Measurements from ENCODE around the gene TMPRSS11E. TPM values are rescaled to one million over a fixed set of nuclear protein-coding genes. Genes with fewer than 3 reads are reported as not detected.

Gene TMPRSS11E
- total and polyA plus RNA-seq, 2 donors (not counting 1 experiment from before 2014, with no cell fraction given): not detected

DNA sequence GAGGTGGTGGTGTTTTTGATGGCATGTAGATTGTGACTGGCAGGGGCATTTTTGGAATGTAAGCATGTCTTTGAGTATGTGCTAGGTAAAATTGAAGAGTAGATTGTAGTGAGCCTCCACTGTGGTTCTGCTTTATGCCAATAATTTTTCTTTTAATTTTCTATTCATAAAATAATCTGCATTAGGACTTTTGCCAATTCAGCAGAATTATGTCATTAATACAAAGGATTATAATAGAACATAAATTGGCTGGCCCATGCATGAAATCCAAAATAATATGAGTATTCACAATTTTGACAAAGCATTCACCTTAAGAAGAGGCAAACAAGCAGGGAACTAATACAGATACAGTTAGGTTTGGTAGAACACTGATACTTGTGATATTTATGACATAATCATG, 14.9 kb upstream of the TMPRSS11E start:
- H3K4me2 ChIP-seq (ENCODE audit: extremely low read depth, insufficient read depth, low read length): no peak overlapping the region
- H4K20me1 ChIP-seq (ENCODE audit: control insufficient read depth, extremely low read depth, insufficient read depth, low read length): no peaks in the 10 kb centered on the region
- no peaks in the 10 kb centered on the region for H3K9me3 ChIP-seq (ENCODE audit: control insufficient read depth, insufficient read depth, low read depth, low read length)
- H3K4me3 ChIP-seq (replicated peaks in 1 of 4; ENCODE audit: control extremely low read depth in 1 of 4, insufficient read depth in 1 of 4, low read depth in 3 of 4, low read length in 4 of 4): no peak overlapping the region
- no peak overlapping the region for H3K27ac ChIP-seq (ENCODE audit: insufficient read depth, low read length)
- H2AFZ ChIP-seq (ENCODE audit: low read length): no peak overlapping the region
- no peaks in the 10 kb centered on the region for H3K79me2 ChIP-seq (ENCODE audit: control insufficient read depth, insufficient read depth, low read length)
- H3K27me3 ChIP-seq (ENCODE audit: control insufficient read depth, insufficient read depth, low read length): no peaks in the 10 kb centered on the region
- no peaks in the 10 kb centered on the region for H3K36me3 ChIP-seq (ENCODE audit: control insufficient read depth, insufficient read depth, low read length)
- no peak for DNase-seq (ENCODE audit: low read depth in 2 of 2)
- H3K9ac ChIP-seq (ENCODE audit: insufficient read depth, low read length): no peak overlapping the region
- no peak for TF ChIP-seq EZH2 (IDR thresholded peaks at IDR 0.05; ENCODE audit: low read length, missing control alignments)
- TF ChIP-seq, protein P1, sequence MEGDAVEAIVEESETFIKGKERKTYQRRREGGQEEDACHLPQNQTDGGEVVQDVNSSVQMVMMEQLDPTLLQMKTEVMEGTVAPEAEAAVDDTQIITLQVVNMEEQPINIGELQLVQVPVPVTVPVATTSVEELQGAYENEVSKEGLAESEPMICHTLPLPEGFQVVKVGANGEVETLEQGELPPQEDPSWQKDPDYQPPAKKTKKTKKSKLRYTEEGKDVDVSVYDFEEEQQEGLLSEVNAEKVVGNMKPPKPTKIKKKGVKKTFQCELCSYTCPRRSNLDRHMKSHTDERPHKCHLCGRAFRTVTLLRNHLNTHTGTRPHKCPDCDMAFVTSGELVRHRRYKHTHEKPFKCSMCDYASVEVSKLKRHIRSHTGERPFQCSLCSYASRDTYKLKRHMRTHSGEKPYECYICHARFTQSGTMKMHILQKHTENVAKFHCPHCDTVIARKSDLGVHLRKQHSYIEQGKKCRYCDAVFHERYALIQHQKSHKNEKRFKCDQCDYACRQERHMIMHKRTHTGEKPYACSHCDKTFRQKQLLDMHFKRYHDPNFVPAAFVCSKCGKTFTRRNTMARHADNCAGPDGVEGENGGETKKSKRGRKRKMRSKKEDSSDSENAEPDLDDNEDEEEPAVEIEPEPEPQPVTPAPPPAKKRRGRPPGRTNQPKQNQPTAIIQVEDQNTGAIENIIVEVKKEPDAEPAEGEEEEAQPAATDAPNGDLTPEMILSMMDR (conservative IDR thresholded peaks at IDR 0.05 in 1 of 2, IDR thresholded peaks at IDR 0.05 in 1 of 2; ENCODE audit: low read depth in 1 of 2, low read length in 2 of 2): no peak
- no peaks in the 10 kb centered on the region for H3K4me1 ChIP-seq (ENCODE audit: control insufficient read depth, extremely low read depth, insufficient read depth, low read length)

DNA sequence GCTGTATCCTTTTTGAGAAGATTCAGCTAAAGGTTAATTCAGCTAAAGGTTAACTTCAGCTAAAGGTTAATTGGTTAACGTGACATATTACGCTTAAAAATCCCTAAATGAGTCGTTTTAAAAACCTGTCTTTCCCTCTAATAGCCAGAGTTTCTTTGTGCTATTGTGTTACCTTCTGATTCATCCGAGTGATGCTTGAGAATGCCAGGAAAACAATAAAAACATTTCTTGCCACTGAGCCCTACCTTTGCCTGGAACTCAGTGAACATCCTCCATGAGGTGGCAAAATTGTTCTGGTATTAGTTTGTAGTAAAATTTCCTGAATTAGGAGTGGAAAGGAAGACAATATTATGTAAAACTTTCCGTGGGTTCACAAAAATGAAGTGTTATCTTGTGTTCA, 13.7 kb upstream of the TMPRSS11E start:
- no peak overlapping the region for H3K4me2 ChIP-seq (ENCODE audit: extremely low read depth, insufficient read depth, low read length)
- no peaks in the 10 kb centered on the region for H3K4me1 ChIP-seq (ENCODE audit: control insufficient read depth, extremely low read depth, insufficient read depth, low read length)
- H2AFZ ChIP-seq (ENCODE audit: low read length): no peak overlapping the region
- H3K9ac ChIP-seq (ENCODE audit: insufficient read depth, low read length): no peak overlapping the region
- no peaks in the 10 kb centered on the region for H3K9me3 ChIP-seq (ENCODE audit: control insufficient read depth, insufficient read depth, low read depth, low read length)
- H3K79me2 ChIP-seq (ENCODE audit: control insufficient read depth, insufficient read depth, low read length): no peaks in the 10 kb centered on the region
- H3K27ac ChIP-seq (ENCODE audit: insufficient read depth, low read length): no peak overlapping the region
- TF ChIP-seq, protein P1 (conservative IDR thresholded peaks at IDR 0.05 in 1 of 2, IDR thresholded peaks at IDR 0.05 in 1 of 2; ENCODE audit: low read depth in 1 of 2, low read length in 2 of 2): no peak
- no peak for TF ChIP-seq EZH2 (IDR thresholded peaks at IDR 0.05; ENCODE audit: low read length, missing control alignments)
- H4K20me1 ChIP-seq (ENCODE audit: control insufficient read depth, extremely low read depth, insufficient read depth, low read length): no peaks in the 10 kb centered on the region
- no peak overlapping the region for H3K4me3 ChIP-seq (replicated peaks in 1 of 4; ENCODE audit: control extremely low read depth in 1 of 4, insufficient read depth in 1 of 4, low read depth in 3 of 4, low read length in 4 of 4)
- no peak for DNase-seq (ENCODE audit: low read depth in 2 of 2)
- H3K36me3 ChIP-seq (ENCODE audit: control insufficient read depth, insufficient read depth, low read length): no peaks in the 10 kb centered on the region
- no peaks in the 10 kb centered on the region for H3K27me3 ChIP-seq (ENCODE audit: control insufficient read depth, insufficient read depth, low read length)

DNA sequence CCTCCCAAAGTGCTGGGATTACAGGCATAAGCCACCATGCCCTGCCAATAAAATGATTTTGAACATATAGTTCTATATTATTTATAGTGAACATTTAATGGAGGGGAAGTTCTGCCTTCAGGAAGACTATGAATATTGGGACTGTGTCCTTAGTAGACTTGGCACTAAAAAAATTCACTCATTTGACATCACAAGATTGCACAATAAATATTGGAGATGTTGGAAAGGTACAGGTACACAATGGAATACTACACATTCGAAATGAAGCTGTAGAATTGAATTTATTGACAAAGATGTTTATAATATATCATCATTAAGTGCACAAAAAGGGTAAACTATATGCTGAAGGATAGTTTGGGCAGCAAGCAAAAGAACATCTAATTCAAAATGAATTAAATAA, 13.0 kb upstream of the TMPRSS11E start:
- H3K79me2 ChIP-seq (ENCODE audit: control insufficient read depth, insufficient read depth, low read length): no peaks in the 10 kb centered on the region
- no peak overlapping the region for H3K9ac ChIP-seq (ENCODE audit: insufficient read depth, low read length)
- H3K27ac ChIP-seq (ENCODE audit: insufficient read depth, low read length): no peak overlapping the region
- no peaks in the 10 kb centered on the region for H4K20me1 ChIP-seq (ENCODE audit: control insufficient read depth, extremely low read depth, insufficient read depth, low read length)
- H2AFZ ChIP-seq (ENCODE audit: low read length): no peak overlapping the region
- no peaks in the 10 kb centered on the region for H3K36me3 ChIP-seq (ENCODE audit: control insufficient read depth, insufficient read depth, low read length)
- TF ChIP-seq EZH2 (IDR thresholded peaks at IDR 0.05; ENCODE audit: low read length, missing control alignments): no peak
- TF ChIP-seq, protein P1 (conservative IDR thresholded peaks at IDR 0.05 in 1 of 2, IDR thresholded peaks at IDR 0.05 in 1 of 2; ENCODE audit: low read depth in 1 of 2, low read length in 2 of 2): no peak
- no peak for DNase-seq (ENCODE audit: low read depth in 2 of 2)
- no peaks in the 10 kb centered on the region for H3K4me1 ChIP-seq (ENCODE audit: control insufficient read depth, extremely low read depth, insufficient read depth, low read length)
- no peaks in the 10 kb centered on the region for H3K9me3 ChIP-seq (ENCODE audit: control insufficient read depth, insufficient read depth, low read depth, low read length)
- H3K4me3 ChIP-seq (replicated peaks in 1 of 4; ENCODE audit: control extremely low read depth in 1 of 4, insufficient read depth in 1 of 4, low read depth in 3 of 4, low read length in 4 of 4): no peak overlapping the region
- no peaks in the 10 kb centered on the region for H3K27me3 ChIP-seq (ENCODE audit: control insufficient read depth, insufficient read depth, low read length)
- no peak overlapping the region for H3K4me2 ChIP-seq (ENCODE audit: extremely low read depth, insufficient read depth, low read length)
